Activated T-cell treated with anti-CD3 and anti-CD28 coated beads for 1 hour (primary cell): ENCODE results near the gene C7orf33.

Source experiments
- DNase-seq: peaks from one replicate; pipeline ENCODE4 v3.0.0-alpha.2; 2020; ENCODE audit warnings: low read depth

Gene C7orf33

DNA sequence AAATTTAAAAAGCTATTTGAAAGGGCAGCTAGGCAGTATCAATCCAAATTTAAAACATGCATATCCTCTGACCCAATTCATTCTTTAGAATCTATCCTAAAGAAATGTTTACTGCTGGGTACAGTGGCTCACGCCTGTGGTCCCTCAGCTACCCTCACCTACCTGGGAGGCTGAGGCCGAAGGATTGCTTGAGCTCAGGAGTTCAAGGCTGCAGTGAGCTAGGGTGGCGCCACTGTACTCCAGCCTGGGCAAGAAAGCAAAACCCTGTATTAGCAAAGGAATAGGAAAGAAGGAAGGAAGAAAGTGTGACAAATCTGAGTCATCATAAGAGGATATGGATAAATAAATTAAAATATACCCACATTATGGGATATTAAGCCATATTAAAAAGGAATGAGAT, 36.3 kb downstream of the C7orf33 start:
- no peak for DNase-seq

- DNase-seq, result no peak
These were observed 37.4 kb downstream of the C7orf33 start for GRCh38 chr7:148628011-148628410.

DNA sequence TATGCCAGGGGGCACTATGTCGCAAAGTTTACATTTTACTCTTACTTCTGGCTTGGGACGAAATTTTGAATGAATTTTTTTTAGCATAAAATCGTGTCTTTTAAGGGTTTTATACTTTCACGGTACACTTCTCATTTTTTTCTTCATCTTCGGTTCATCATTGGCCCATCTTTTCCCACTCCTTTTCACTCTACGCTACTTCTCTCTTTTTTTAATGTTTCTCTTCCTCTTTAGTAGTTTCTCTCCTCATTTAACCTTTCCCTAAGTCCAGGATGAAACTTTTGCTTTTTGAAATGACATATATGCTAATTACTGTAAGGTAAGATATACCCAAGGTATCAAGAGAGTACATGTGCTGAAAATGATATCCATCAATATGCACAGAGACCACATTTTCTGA, 39.5 kb downstream of the C7orf33 start:
- no peak for DNase-seq

GRCh38 chr7:148633761-148634160, 43.2 kb downstream of the C7orf33 start:
- no peak for DNase-seq

- no peak for DNase-seq
These were observed 46.5 kb downstream of the C7orf33 start for GRCh38 chr7:148637094-148637493.

- DNase-seq, result no peak
These were observed 55.3 kb downstream of the C7orf33 start for GRCh38 chr7:148645898-148646297.

DNA sequence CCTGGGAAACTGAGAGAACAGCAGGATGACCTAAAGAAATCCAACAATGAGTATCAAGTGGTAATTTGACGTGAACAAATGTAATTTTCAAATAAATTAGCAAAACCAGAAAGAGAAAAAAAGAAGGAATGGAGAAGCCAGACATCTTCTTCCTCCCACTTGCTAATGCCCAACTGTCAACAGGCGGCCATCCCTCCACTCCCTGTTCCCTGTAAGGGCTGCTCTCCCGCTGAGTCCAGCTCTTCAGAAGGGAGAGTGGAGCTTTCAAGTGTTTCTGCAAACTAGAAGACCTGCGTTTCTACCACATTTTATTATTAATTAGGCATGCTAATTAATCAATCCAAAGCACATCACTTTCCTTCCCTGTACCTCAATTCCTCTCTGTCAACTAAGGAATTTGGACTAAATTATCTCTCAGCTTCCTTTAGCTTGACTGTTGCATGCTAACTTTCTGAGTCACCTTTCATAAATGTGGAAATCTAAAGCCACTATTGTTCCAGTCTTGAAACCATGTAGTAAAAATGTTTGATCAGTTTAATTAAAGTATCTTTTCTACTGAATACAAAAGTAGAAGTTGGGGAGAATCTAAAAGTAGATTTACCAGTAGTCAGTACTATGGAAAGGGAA, 59.8 kb downstream of the C7orf33 start:
- DNase-seq, result no peak

GRCh38 chr7:148652773-148653172, 62.2 kb downstream of the C7orf33 start:
- no peak for DNase-seq

GRCh38 chr7:148657929-148658328, 67.4 kb downstream of the C7orf33 start:
- DNase-seq, result no peak

DNA sequence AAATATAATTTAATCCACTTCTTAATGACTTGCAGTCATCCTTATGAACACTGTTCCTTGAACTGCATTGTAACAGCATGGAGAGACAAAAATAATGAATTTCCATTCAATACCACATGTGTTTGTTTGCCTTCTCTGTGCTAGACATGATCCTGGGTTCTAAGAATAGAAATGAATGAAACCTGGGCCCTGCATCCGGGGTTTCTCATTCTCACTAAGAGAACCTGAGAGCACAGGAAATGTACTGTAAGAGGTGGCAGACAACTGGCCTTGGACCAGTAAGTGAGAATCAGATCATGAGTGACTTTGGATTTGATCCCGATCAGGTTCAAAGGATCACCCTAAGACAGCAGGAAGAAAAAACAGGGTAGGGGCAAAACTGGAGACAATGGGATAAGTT, 70.9 kb downstream of the C7orf33 start:
- no peak for DNase-seq

- DNase-seq, result no peak
These were observed 72.1 kb downstream of the C7orf33 start for GRCh38 chr7:148662646-148663045.

- no peak for DNase-seq
These were observed 73.8 kb downstream of the C7orf33 start for GRCh38 chr7:148664324-148664723.

- DNase-seq, result no peak
These were observed 74.7 kb downstream of the C7orf33 start for GRCh38 chr7:148665221-148665620.
